Activated CD4-positive, alpha-beta memory T cell treated with anti-CD3 and anti-CD28 coated beads for 36 hours (primary cell): ENCODE results near the gene RPL41. TPM values are rescaled to one million over a fixed set of nuclear protein-coding genes. Genes with fewer than 3 reads are reported as not detected.
A peak's percentile ranks its signal among the peaks of the same experiment; 100 is the strongest.
"Not testable (repeated sequence)": the region's sequence is repeated elsewhere in the genome, so short reads cannot be mapped to it uniquely, and the experiment has no call there.

Source experiments
- CTCF ChIA-PET: fragments of 350-600 bp; sonication (Branson Sonifier 250); formaldehyde crosslinking; loops from one replicate; lab custom pipeline; 2021; ENCODE audit warnings: antibody characterized with exemption, inconsistent platforms; lab: Charles Lee
- POLR2A ChIA-PET: fragments of 350-600 bp; sonication (Branson Sonifier 250); formaldehyde crosslinking; loops from one replicate; lab custom pipeline; 2021; ENCODE audit warnings: antibody characterized with exemption; lab: Charles Lee
- DNase-seq: peaks from one replicate; pipeline ENCODE4 v3.0.0-alpha.2; 2020
- H3K27ac Mint-ChIP-seq: one replicate; pipeline ENCODE4 v1.8.0; 2021; ENCODE audit warnings: mixed read lengths
- H3K27me3 Mint-ChIP-seq: one replicate; pipeline ENCODE4 v1.8.0; 2021; ENCODE audit warnings: mixed read lengths
- H3K36me3 Mint-ChIP-seq: one replicate; pipeline ENCODE4 v1.8.0; 2021; ENCODE audit warnings: mixed read lengths
- H3K4me1 Mint-ChIP-seq: one replicate; pipeline ENCODE4 v1.8.0; 2021; ENCODE audit warnings: low read depth, mixed read lengths
- H3K4me3 Mint-ChIP-seq: one replicate; pipeline ENCODE4 v1.8.0; 2021; ENCODE audit warnings: mild to moderate bottlenecking, mixed read lengths
- H3K9me3 Mint-ChIP-seq: one replicate; pipeline ENCODE4 v1.8.0; 2021; ENCODE audit warnings: mixed read lengths
- intact Hi-C: fragments of 100-400 bp; cut with micrococcal nuclease; formaldehyde crosslinking; loops from one replicate; pipeline ENCODE4 v1.15.1; 2023
- total RNA-seq, 2 experiments: library from RNA; stranded (reverse); gene quantifications; one replicate each; pipeline ENCODE4 v1.2.3, GENCODE V29; 2021

The RPL41 gene
- total RNA-seq, 2 experiments from 2014 or later = 5,210 to 5,251 TPM

GRCh38 chr12:56117082-56117706 lies 761 bp downstream of the RPL41 start:
- Mint-ChIP-seq H3K4me1 (peaks cover 29% of the 10 kb centered on the region), H3K4me3 (peak overlapping the region; percentile 99), H3K27ac (peak overlapping the region; percentile 100), H3K36me3 (peaks cover 50% of the 10 kb centered on the region)
- not testable (repeated sequence) for H3K27me3 Mint-ChIP-seq, DNase-seq, H3K9me3 Mint-ChIP-seq
- ChIA-PET POLR2A (interaction anchor here (0.6 to 6.7 kb wide), 13 partner anchors 10 to 379 kb away, joined by 3 to 101 read pairs (median 10); partner anchors contain the start of genes ANKRD52, ESYT1, MYL6 and PA2G4), CTCF (interaction anchor here (1.2 to 6.9 kb wide), 11 partner anchors 11 to 378 kb away, joined by 3 to 168 read pairs (median 6); partner anchors contain the start of genes ESYT1, MYL6, PA2G4 and SMARCC2)
- intact Hi-C loops = loop anchor here (2.0 to 5.0 kb wide), 5 partner anchors 38 to 515 kb away; partner anchors contain the start of genes BAZ2A, CNPY2, ORMDL2 and SARNP

- Mint-ChIP-seq H3K9me3 (no peaks in the 10 kb centered on the region), H3K27ac (peak within 1 kb of the TSS; percentile 100), H3K36me3 (peaks cover 42% of the 10 kb centered on the region), H3K27me3 (no peaks in the 10 kb centered on the region), H3K4me3 (peak within 1 kb of the TSS; percentile 99), H3K4me1 (peaks cover 29% of the 10 kb centered on the region)
- peak; percentile 99 for DNase-seq
- intact Hi-C loops = loop anchor here (1.0 to 5.0 kb wide), 16 partner anchors 8 to 514 kb away; partner anchors contain the start of genes BAZ2A, CNPY2, CS and IL23A
- CTCF ChIA-PET = interaction anchor here (0.6 to 6.9 kb wide), 33 partner anchors 10 to 517 kb away, joined by 3 to 168 read pairs (median 6); partner anchors contain the start of genes ANKRD52, CNPY2, COQ10A and ERBB3
- POLR2A ChIA-PET = interaction anchor here (0.5 to 6.7 kb wide), 27 partner anchors 9 to 567 kb away, joined by 3 to 101 read pairs (median 4); partner anchors contain the start of genes ANKRD52, ESYT1, IL23A and MYL6
These were observed 1.6 kb downstream of the RPL41 start, which contains the start of gene ZC3H10 for GRCh38 chr12:56117778-56118687. Gene ZC3H10 (plus strand): TSS chr12:56118266. CDS start chr12:56120563, 2,297 bp downstream.

- DNase-seq = no peak
- no peaks in the 10 kb centered on the region for H3K9me3 Mint-ChIP-seq
- ChIA-PET CTCF (interaction anchor here (1.0 to 6.9 kb wide), 33 partner anchors 9 to 517 kb away, joined by 3 to 168 read pairs (median 6); partner anchors contain the start of genes ANKRD52, CNPY2, COQ10A and ERBB3), POLR2A (interaction anchor here (0.5 to 6.7 kb wide), 24 partner anchors 9 to 562 kb away, joined by 3 to 101 read pairs (median 4); partner anchors contain the start of genes ANKRD52, ESYT1, IL23A and MYL6)
- peaks cover 34% of the 10 kb centered on the region for H3K36me3 Mint-ChIP-seq
- intact Hi-C loops = loop anchor here (1.0 to 5.0 kb wide), 16 partner anchors 7 to 513 kb away; partner anchors contain the start of genes ANKRD52, BAZ2A, CNPY2 and CS
- no peaks in the 10 kb centered on the region for H3K27me3 Mint-ChIP-seq
- H3K27ac Mint-ChIP-seq = peak overlapping the region; percentile 100
- H3K4me1 Mint-ChIP-seq = peaks cover 31% of the 10 kb centered on the region
- H3K4me3 Mint-ChIP-seq = peak overlapping the region; percentile 99
These were observed 2.4 kb downstream of the RPL41 start for GRCh38 chr12:56118688-56119357.

GRCh38 chr12:56119361-56119796 lies 2.9 kb downstream of the RPL41 start:
- peaks cover 28% of the 10 kb centered on the region for H3K36me3 Mint-ChIP-seq
- no peaks in the 10 kb centered on the region for H3K27me3 Mint-ChIP-seq
- H3K4me3 Mint-ChIP-seq = peak overlapping the region; percentile 99
- ChIA-PET CTCF (interaction anchor here (0.6 to 6.9 kb wide), 18 partner anchors 9 to 381 kb away, joined by 3 to 168 read pairs (median 7); partner anchors contain the start of genes ANKRD52, COQ10A, ESYT1 and MYL6), POLR2A (interaction anchor here (0.6 to 6.7 kb wide), 11 partner anchors 14 to 145 kb away, joined by 3 to 101 read pairs (median 4); partner anchors contain the start of genes PA2G4, RAB5B, RNF41 and SMARCC2)
- intact Hi-C loops = loop anchor here (1.0 to 5.0 kb wide), 8 partner anchors 139 to 513 kb away; partner anchors contain the start of genes ANKRD52, BAZ2A, CNPY2 and IL23A
- peak overlapping the region; percentile 100 for H3K27ac Mint-ChIP-seq
- H3K9me3 Mint-ChIP-seq = no peaks in the 10 kb centered on the region
- peak; percentile 73 for DNase-seq
- peaks cover 34% of the 10 kb centered on the region for H3K4me1 Mint-ChIP-seq

- H3K9me3 Mint-ChIP-seq = no peaks in the 10 kb centered on the region
- H3K27ac Mint-ChIP-seq = no peak overlapping the region
- ChIA-PET POLR2A (interaction anchor here (0.6 to 6.7 kb wide), 6 partner anchors 14 to 101 kb away, joined by 3 to 101 read pairs (median 12); partner anchors contain the start of genes PA2G4, RNF41 and SMARCC2), CTCF (interaction anchor here (0.6 to 6.9 kb wide), 16 partner anchors 8 to 381 kb away, joined by 3 to 168 read pairs (median 10); partner anchors contain the start of genes ANKRD52, COQ10A, ESYT1 and MYL6)
- intact Hi-C loops = no loop called here
- no peaks in the 10 kb centered on the region for H3K27me3 Mint-ChIP-seq
- peaks cover 28% of the 10 kb centered on the region for H3K36me3 Mint-ChIP-seq
- peaks cover 35% of the 10 kb centered on the region for H3K4me1 Mint-ChIP-seq
- no peak for DNase-seq
- no peak overlapping the region for H3K4me3 Mint-ChIP-seq
These were observed 3.9 kb downstream of the RPL41 start for GRCh38 chr12:56120158-56120846.

GRCh38 chr12:56121204-56121870 lies 4.9 kb downstream of the RPL41 start:
- Mint-ChIP-seq H3K4me3 (no peak overlapping the region), H3K4me1 (peaks cover 39% of the 10 kb centered on the region), H3K36me3 (peaks cover 28% of the 10 kb centered on the region), H3K27ac (no peak overlapping the region), H3K9me3 (no peaks in the 10 kb centered on the region), H3K27me3 (no peaks in the 10 kb centered on the region)
- ChIA-PET POLR2A (interaction anchor here (0.6 kb wide), 1 partner anchor 44 kb away, joined by 3 read pairs; no protein-coding TSS in a partner anchor), CTCF (interaction anchor here (6.9 kb wide), 1 partner anchor 69 kb away, joined by 168 read pairs; the partner anchor contains the start of gene SMARCC2)
- intact Hi-C loops = no loop called here
- no peak for DNase-seq

- H3K27me3 Mint-ChIP-seq = no peaks in the 10 kb centered on the region
- H3K36me3 Mint-ChIP-seq = peaks cover 15% of the 10 kb centered on the region
- H3K27ac Mint-ChIP-seq = no peak overlapping the region
- H3K4me1 Mint-ChIP-seq = peaks cover 52% of the 10 kb centered on the region
- no peak overlapping the region for H3K4me3 Mint-ChIP-seq
- intact Hi-C loops = no loop called here
- no peak for DNase-seq
- H3K9me3 Mint-ChIP-seq = no peaks in the 10 kb centered on the region
- CTCF ChIA-PET = interaction anchor here (1.4 kb wide), 1 partner anchor 29 kb away, joined by 3 read pairs; no protein-coding TSS in a partner anchor
- POLR2A ChIA-PET = interaction anchor here (0.6 kb wide), 1 partner anchor 88 kb away, joined by 3 read pairs; no protein-coding TSS in a partner anchor
These were observed 6.2 kb downstream of the RPL41 start for GRCh38 chr12:56122637-56123036.

GRCh38 chr12:56124133-56124532 lies 7.7 kb downstream of the RPL41 start:
- POLR2A ChIA-PET = interaction anchor here (1.2 kb wide), 1 partner anchor 66 kb away, joined by 4 read pairs; the partner anchor contains the start of gene SMARCC2
- intact Hi-C loops = no loop called here
- DNase-seq = no peak
- Mint-ChIP-seq H3K36me3 (peaks cover 18% of the 10 kb centered on the region), H3K27ac (peak overlapping the region; percentile 34), H3K9me3 (no peaks in the 10 kb centered on the region), H3K27me3 (no peaks in the 10 kb centered on the region), H3K4me3 (no peak overlapping the region), H3K4me1 (peaks cover 43% of the 10 kb centered on the region)
- CTCF ChIA-PET = interaction anchor here (0.6 to 7.8 kb wide), 8 partner anchors 15 to 98 kb away, joined by 3 to 118 read pairs (median 6); partner anchors contain the start of genes MYL6, MYL6B, RNF41 and SMARCC2

- peak overlapping the region; percentile 97 for H3K4me3 Mint-ChIP-seq
- no peaks in the 10 kb centered on the region for H3K27me3 Mint-ChIP-seq
- H3K9me3 Mint-ChIP-seq = no peaks in the 10 kb centered on the region
- DNase-seq = no peak
- peak overlapping the region; percentile 93 for H3K27ac Mint-ChIP-seq
- H3K36me3 Mint-ChIP-seq = peaks cover 29% of the 10 kb centered on the region
- H3K4me1 Mint-ChIP-seq = peaks cover 52% of the 10 kb centered on the region
- intact Hi-C loops = loop anchor here (1.0 to 2.0 kb wide), 6 partner anchors 8 to 388 kb away; partner anchors contain the start of genes CS, MYL6, MYL6B and ZC3H10
- ChIA-PET CTCF (interaction anchor here (0.9 to 7.8 kb wide), 16 partner anchors 9 to 131 kb away, joined by 3 to 118 read pairs (median 7); partner anchors contain the start of genes ANKRD52, MYL6, MYL6B and PA2G4), POLR2A (interaction anchor here (0.9 to 3.8 kb wide), 5 partner anchors 9 to 95 kb away, joined by 3 to 45 read pairs (median 17); partner anchors contain the start of genes MYL6, MYL6B, RNF41 and RPL41)
These were observed 10.4 kb downstream of the RPL41 start for GRCh38 chr12:56126732-56127239.
